GM12878 (cell line): Measurements from ENCODE around the gene NOL11. TPM values are rescaled to one million over a fixed set of nuclear protein-coding genes. Genes with fewer than 3 reads are reported as not detected.

Experiments
- ATAC-seq: fragments of 200-7000 bp; cut with Tn5 transposase; 3 replicates; pipeline ENCODE4 v1.9.1; 2020; ENCODE audit warnings: mild to moderate bottlenecking, moderate library complexity
- BruUV-seq: library from RNA; stranded (reverse); fragments of 400-500 nt; replicated peaks from 2 replicates; lab custom pipeline; 2021; lab: Mats Ljungman, UMichigan
- CTCF ChIA-PET: fragments of 300-600 bp; sonication (Branson Sonifier 250); formaldehyde crosslinking; extraction: SDS; loops from one replicate; lab custom pipeline; 2021; ENCODE audit warnings: inconsistent platforms; lab: Yijun Ruan, JAX
- POLR2A ChIA-PET: fragments of 350-600 bp; formaldehyde crosslinking; extraction: SDS; loops from one replicate; lab custom pipeline; 2021; ENCODE audit warnings: inconsistent platforms; lab: Charles Lee
- RAD21 ChIA-PET: fragments of 300-600 bp; sonication (Branson Sonifier 250); formaldehyde crosslinking; loops from one replicate; lab custom pipeline; 2023; ENCODE audit warnings: antibody characterized with exemption; ENCODE audit not compliant: unreplicated experiment; lab: Charles Lee
- SMC1A ChIA-PET: fragments of 300-600 bp; sonication (Branson Sonifier 250); formaldehyde crosslinking; loops from one replicate; lab custom pipeline; 2023; ENCODE audit not compliant: unreplicated experiment, uncharacterized antibody; lab: Charles Lee
- DNase-seq: peaks from one replicate; pipeline ENCODE4 v3.0.0-alpha.2; 2011; ENCODE audit warnings: low read depth, low spot score
- FAIRE-seq: peaks from 3 replicates; lab custom pipeline; 2011; peaks lifted over from hg19 to GRCh38; lab: Jason Lieb, UNC
- H2AFZ ChIP-seq: 2 replicates; pipeline ENCODE4 v1.6.0; 2011; ENCODE audit warnings: low read depth, low read length, control low read depth; ENCODE audit not compliant: control insufficient read depth
- H3K27ac ChIP-seq: 2 replicates; pipeline ENCODE4 v1.5.1; 2011; ENCODE audit warnings: control low read depth; ENCODE audit not compliant: control insufficient read depth, insufficient read depth
- H3K27me3 ChIP-seq, 2 experiments: replicated peaks in 1 of 2; 2 replicates each; pipeline versions ENCODE4 v1.6.0 to v1.6.1; 2011; ENCODE audit warnings: low read length in 1 of 2; ENCODE audit not compliant: control insufficient read depth in 2 of 2, insufficient read depth in 2 of 2
- H3K36me3 ChIP-seq, 2 experiments: 2 replicates each; pipeline ENCODE4 v1.5.1; 2011; ENCODE audit warnings: low read length in 1 of 2; ENCODE audit not compliant: control insufficient read depth in 2 of 2, insufficient read depth in 2 of 2
- H3K4me1 ChIP-seq: 2 replicates; pipeline ENCODE4 v1.6.1; 2011; ENCODE audit warnings: mild to moderate bottlenecking, low read length, moderate library complexity, mixed read lengths; ENCODE audit not compliant: control insufficient read depth, insufficient read depth
- H3K4me2 ChIP-seq: 2 replicates; pipeline ENCODE4 v1.6.0; 2011; ENCODE audit warnings: control low read depth; ENCODE audit not compliant: control insufficient read depth, insufficient read depth
- H3K4me3 ChIP-seq: fragments of 200-600 bp; sonication (generic); 2 replicates; pipeline ENCODE4 v1.5.1; 2016
- H3K79me2 ChIP-seq: 2 replicates; pipeline ENCODE4 v1.6.0; 2011; ENCODE audit warnings: low read length; ENCODE audit not compliant: control insufficient read depth, insufficient read depth
- H3K9ac ChIP-seq: 2 replicates; pipeline ENCODE4 v1.8.0; 2011; ENCODE audit warnings: low read length, control low read depth, mixed read lengths; ENCODE audit not compliant: control insufficient read depth, insufficient read depth
- H3K9me3 ChIP-seq: replicated peaks from 3 replicates; pipeline ENCODE4 v1.5.1; 2011; ENCODE audit warnings: mild to moderate bottlenecking, low read length; ENCODE audit not compliant: control insufficient read depth, insufficient read depth
- H4K20me1 ChIP-seq: 2 replicates; pipeline ENCODE4 v1.6.0; 2011; ENCODE audit not compliant: control insufficient read depth, insufficient read depth
- FOXK2 ChIP-seq: fragments of 450-650 bp; IDR thresholded peaks from 2 replicates; pipeline ENCODE4 v1.6.1; 2017; ENCODE audit warnings: mild to moderate bottlenecking, moderate library complexity
- FOXM1 ChIP-seq: IDR thresholded peaks from 2 replicates; pipeline ENCODE4 v1.6.1; 2012; ENCODE audit warnings: low read depth, mild to moderate bottlenecking, inconsistent platforms, low read length, moderate library complexity
- NFIC ChIP-seq: IDR thresholded peaks from 2 replicates; pipeline ENCODE4 v1.6.1; 2012; ENCODE audit warnings: low read depth, mild to moderate bottlenecking, inconsistent platforms, low read length, moderate library complexity
- NRF1 ChIP-seq: conservative IDR thresholded peaks from 2 replicates; pipeline ENCODE4 v1.6.1; 2011; ENCODE audit warnings: mild to moderate bottlenecking, low read depth, low read length, improper control_type of control experiment
- POLR2AphosphoS5 ChIP-seq: IDR thresholded peaks from 2 replicates; pipeline ENCODE4 v1.6.1; 2011; ENCODE audit warnings: mild to moderate bottlenecking, low read length, inconsistent platforms
- SPI1 ChIP-seq: IDR thresholded peaks from 2 replicates; pipeline ENCODE4 v1.6.1; 2011; ENCODE audit warnings: low read depth, mild to moderate bottlenecking, low read length, moderate library complexity, borderline replicate concordance; ENCODE audit not compliant: insufficient read depth
- TCF3 ChIP-seq: IDR thresholded peaks from 2 replicates; pipeline ENCODE4 v1.6.1; 2012; ENCODE audit warnings: low read depth, mild to moderate bottlenecking, low read length, borderline replicate concordance; ENCODE audit not compliant: insufficient read depth
- ZNF217 ChIP-seq: fragments of 450-650 bp; IDR thresholded peaks from 2 replicates; pipeline ENCODE4 v1.6.1; 2017; ENCODE audit warnings: antibody characterized with exemption, mild to moderate bottlenecking
- WGBS: methylation state at CpG from one replicate; pipeline ENCODE4 v1.1.6; 2016; ENCODE audit warnings: low lambda C conversion rate; ENCODE audit not compliant: insufficient replicate concordance, insufficient coverage; ENCODE audit errors: missing lambda C conversion rate; 5-methylcytosine and 5-hydroxymethylcytosine counted together
- in situ Hi-C: fragments of 300-500 bp; cut with MboI; formaldehyde crosslinking; loops from 9 replicates; pipeline ENCODE4 v1.14.3; 2018; ENCODE audit warnings: mixed read lengths
- intact Hi-C: fragments of 100-400 bp; cut with micrococcal nuclease; formaldehyde crosslinking; loops from one replicate; pipeline ENCODE4 v1.14.2; 2022; ENCODE audit not compliant: unreplicated experiment
- polyA plus RNA-seq, 11 experiments: library from polyadenylated mRNA; depleted of rRNA in 4 of 11; unstranded in 6 of 11; stranded (reverse) in 5 of 11; fragments of >200 nt; fragmentation: Nextera tagmentation in 4 of 11; fragmentation: Illumina TruSeq in 1 of 11; extraction: Ambion mirVana in 4 of 11; extraction: Trizol in 1 of 11; gene quantifications; 1 replicate in 1 of 11; 2 replicates in 10 of 11; pipeline versions ENCODE4 v1.2.1 to v1.2.3, GENCODE V29; 2011 to 2016; ENCODE audit warnings: inconsistent platforms in 2 of 11, missing spikeins in 2 of 11, low read depth in 1 of 11
- total RNA-seq, 4 experiments: library from RNA; depleted of rRNA in 3 of 4; stranded (reverse); fragments of >200 nt in 3 of 4; fragmentation: Illumina TruSeq in 1 of 4; extraction: Trizol in 1 of 4; gene quantifications; 2 replicates each; pipeline versions ENCODE4 v1.2.1 to v1.2.3, GENCODE V29; 2013 to 2021
- TF ChIP-seq, protein P1 (sequence below): fragments of 450-650 bp; IDR thresholded peaks from 2 replicates; pipeline ENCODE4 v1.6.1; 2018; ENCODE audit warnings: borderline replicate concordance, mild to moderate bottlenecking; ENCODE audit not compliant: partially characterized antibody

NOL11 gene
- total and polyA plus RNA-seq, 10 of the 15 experiments (the other 5 are each of a cell fraction or from before 2014, with no cell fraction given), result 54.8 to 130 (median 94.6) TPM

- Histone ChIP-seq H3K27ac (no peak overlapping the region), H3K36me3 (no peaks in the 10 kb centered on the region), H3K4me3 (no peak overlapping the region), H3K79me2 (peaks cover 3% of the 10 kb centered on the region), H3K4me1 (peaks cover 6% of the 10 kb centered on the region), H2AFZ (no peak overlapping the region), H4K20me1 (no peaks in the 10 kb centered on the region), H3K27me3 (no peaks in the 10 kb centered on the region), H3K9me3 (no peaks in the 10 kb centered on the region), H3K4me2 (no peak overlapping the region), H3K9ac (no peak overlapping the region)
- DNase-seq (no peak), ATAC-seq (no peak), FAIRE-seq (no peak)
- intact Hi-C loops (loop anchor here (10.0 kb wide), 1 partner anchor 338 kb away; the partner anchor contains the start of gene PITPNC1), in situ Hi-C loops (no loop called here)
- RAD21 ChIA-PET, result interaction anchor here (0.7 kb wide), 1 partner anchor 457 kb away, joined by 3 read pairs; no protein-coding TSS in a partner anchor
- BruUV-seq, result no TSS peak
- CTCF ChIA-PET, result interaction anchor here (1.3 kb wide), 1 partner anchor 23 kb away, joined by 5 read pairs; no protein-coding TSS in a partner anchor
- POLR2A ChIA-PET, result interaction anchor here (0.7 kb wide), 1 partner anchor 42 kb away, joined by 3 read pairs; no protein-coding TSS in a partner anchor
- WGBS, result 76% methylated on average over 2 of the region's 4 CpGs
- SMC1A ChIA-PET, result interaction anchor here (1.0 kb wide), 1 partner anchor 10 kb away, joined by 6 read pairs; no protein-coding TSS in a partner anchor
- TF ChIP-seq NRF1, result no peak
- TF ChIP-seq SPI1, result 0 out of 2 replicates have a peak, but pooled peaks have one; percentile 4
Measured at GRCh38 chr17:67712375-67712774, 5.4 kb upstream of the NOL11 start.

GRCh38 chr17:67713169-67713568 lies 4.6 kb upstream of the NOL11 start:
- CTCF ChIA-PET, result interaction anchor here (1.2 to 1.3 kb wide), 2 partner anchors 23 to 338 kb away, joined by 5 read pairs; no protein-coding TSS in a partner anchor
- H3K9ac ChIP-seq, result no peak overlapping the region
- no peak for DNase-seq
- peaks cover 7% of the 10 kb centered on the region for H3K79me2 ChIP-seq
- TF ChIP-seq TCF3 (no peak), NFIC (no peak), ZNF217 (no peak), POLR2AphosphoS5 (no peak), FOXM1 (no peak), FOXK2 (no peak)
- TF ChIP-seq, protein P1, sequence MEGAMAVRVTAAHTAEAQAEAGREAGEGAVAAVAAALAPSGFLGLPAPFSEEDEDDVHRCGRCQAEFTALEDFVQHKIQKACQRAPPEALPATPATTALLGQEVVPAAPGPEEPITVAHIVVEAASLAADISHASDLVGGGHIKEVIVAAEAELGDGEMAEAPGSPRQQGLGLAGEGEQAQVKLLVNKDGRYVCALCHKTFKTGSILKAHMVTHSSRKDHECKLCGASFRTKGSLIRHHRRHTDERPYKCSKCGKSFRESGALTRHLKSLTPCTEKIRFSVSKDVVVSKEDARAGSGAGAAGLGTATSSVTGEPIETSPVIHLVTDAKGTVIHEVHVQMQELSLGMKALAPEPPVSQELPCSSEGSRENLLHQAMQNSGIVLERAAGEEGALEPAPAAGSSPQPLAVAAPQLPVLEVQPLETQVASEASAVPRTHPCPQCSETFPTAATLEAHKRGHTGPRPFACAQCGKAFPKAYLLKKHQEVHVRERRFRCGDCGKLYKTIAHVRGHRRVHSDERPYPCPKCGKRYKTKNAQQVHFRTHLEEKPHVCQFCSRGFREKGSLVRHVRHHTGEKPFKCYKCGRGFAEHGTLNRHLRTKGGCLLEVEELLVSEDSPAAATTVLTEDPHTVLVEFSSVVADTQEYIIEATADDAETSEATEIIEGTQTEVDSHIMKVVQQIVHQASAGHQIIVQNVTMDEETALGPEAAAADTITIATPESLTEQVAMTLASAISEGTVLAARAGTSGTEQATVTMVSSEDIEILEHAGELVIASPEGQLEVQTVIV, result no peak
- TF ChIP-seq, all 136 proteins: peak for 0
- in situ Hi-C loops (no loop called here), intact Hi-C loops (loop anchor here (10.0 kb wide), 1 partner anchor 338 kb away; the partner anchor contains the start of gene PITPNC1)
- BruUV-seq, result no TSS peak
- H4K20me1 ChIP-seq, result no peaks in the 10 kb centered on the region
- FAIRE-seq, result no peak
- no peak overlapping the region for H2AFZ ChIP-seq
- ATAC-seq, result no peak
- no peak overlapping the region for H3K4me3 ChIP-seq
- ChIA-PET POLR2A (interaction anchor here (0.7 kb wide), 1 partner anchor 41 kb away, joined by 3 read pairs; no protein-coding TSS in a partner anchor), SMC1A (no interaction called here), RAD21 (no interaction called here)
- peaks cover 6% of the 10 kb centered on the region for H3K4me1 ChIP-seq
- WGBS, result 83% methylated on average over 3 of the region's 3 CpGs
- H3K36me3 ChIP-seq, result no peaks in the 10 kb centered on the region
- H3K27ac ChIP-seq, result no peak overlapping the region
- H3K27me3 ChIP-seq, result no peaks in the 10 kb centered on the region
- H3K9me3 ChIP-seq, result no peaks in the 10 kb centered on the region
- no peak overlapping the region for H3K4me2 ChIP-seq
